GM13977 (cell line): ENCODE measurements around the gene DUSP2.

Source experiments
- DNase-seq: peaks from one replicate; pipeline ENCODE4 v3.0.0; 2012; ENCODE audit warnings: low spot score
- CTCF ChIP-seq: IDR thresholded peaks from 2 replicates; pipeline ENCODE4 v1.5.1; 2012; ENCODE audit warnings: mild to moderate bottlenecking, control low read depth; ENCODE audit not compliant: insufficient read depth; ENCODE audit errors: extremely low read depth, missing control alignments
- in situ Hi-C: fragments of 300-500 bp; cut with MboI; formaldehyde crosslinking; loops from one replicate; pipeline ENCODE4 v1.12.0; 2022; ENCODE audit warnings: low sequenced_read_pairs, low pct_unique_long_range_greater_than_20kb, mixed read lengths, inconsistent platforms; ENCODE audit not compliant: unreplicated experiment

Gene DUSP2

GRCh38 chr2:96157649-96158553, 12.7 kb upstream of the DUSP2 start:
- DNase-seq = peak; percentile 81
- in situ Hi-C loops = no loop called here
- TF ChIP-seq CTCF = no peak

- TF ChIP-seq CTCF = no peak
- in situ Hi-C loops = no loop called here
- DNase-seq = no peak
Observed at GRCh38 chr2:96156926-96157648, 11.8 kb upstream of the DUSP2 start.

- TF ChIP-seq CTCF = no peak
- DNase-seq = no peak
- in situ Hi-C loops = no loop called here
Observed at GRCh38 chr2:96156011-96156820, 11.0 kb upstream of the DUSP2 start.

GRCh38 chr2:96154506-96155380, 9.5 kb upstream of the DUSP2 start:
- no peak for TF ChIP-seq CTCF
- no peak for DNase-seq
- in situ Hi-C loops = no loop called here

- DNase-seq = no peak
- in situ Hi-C loops = no loop called here
- TF ChIP-seq CTCF = no peak
Observed at GRCh38 chr2:96153991-96154431, 8.8 kb upstream of the DUSP2 start.
